CD4-positive, alpha-beta T cell (primary cell): Measurements from ENCODE around the gene PIEZO1. TPM values are rescaled to one million over a fixed set of nuclear protein-coding genes. Genes with fewer than 3 reads are reported as not detected.

Experiments
- ATAC-seq: fragments of 200-7000 bp; cut with Tn5 transposase; one replicate; pipeline ENCODE4 v1.10.0; 2022; ENCODE audit warnings: mild to moderate bottlenecking; ENCODE audit not compliant: poor library complexity
- CTCF ChIA-PET: fragments of 350-600 bp; sonication (Branson Sonifier 250); formaldehyde crosslinking; loops from one replicate; lab custom pipeline; 2021; ENCODE audit warnings: antibody characterized with exemption, inconsistent platforms; lab: Charles Lee
- POLR2A ChIA-PET: fragments of 350-600 bp; sonication (Branson Sonifier 250); formaldehyde crosslinking; loops from one replicate; lab custom pipeline; 2021; ENCODE audit warnings: antibody characterized with exemption, inconsistent platforms; lab: Charles Lee
- DNase-seq, 14 experiments: peaks; one replicate each; pipeline ENCODE4 v3.0.0-alpha.2; 2013 to 2020; ENCODE audit warnings: mixed read lengths in 2 of 14
- H3K27ac ChIP-seq, 2 donors: one replicate each; pipeline versions ENCODE4 v1.5.1 to v1.7.0; 2013; ENCODE audit warnings: low read length in 2 of 2, low read depth in 1 of 2, mild to moderate bottlenecking in 1 of 2
- H3K27me3 ChIP-seq, 2 experiments: 1 replicate in 1 of 2; 2 replicates in 1 of 2; pipeline versions ENCODE4 v1.6.1 to v1.7.0; 2013; ENCODE audit warnings: low read length in 2 of 2, control low read depth in 1 of 2, mild to moderate bottlenecking in 1 of 2, moderate library complexity in 1 of 2; ENCODE audit not compliant: insufficient read depth in 2 of 2, control insufficient read depth in 1 of 2
- H3K36me3 ChIP-seq: one replicate; pipeline ENCODE4 v1.6.1; 2013; ENCODE audit warnings: low read length, control low read depth; ENCODE audit not compliant: insufficient read depth
- H3K4me1 ChIP-seq: one replicate; pipeline ENCODE4 v1.6.1; 2013; ENCODE audit warnings: low read length, control low read depth; ENCODE audit not compliant: insufficient read depth
- H3K4me3 ChIP-seq: one replicate; pipeline ENCODE4 v1.5.1; 2013; ENCODE audit warnings: mild to moderate bottlenecking, low read length, moderate library complexity
- H3K9me3 ChIP-seq, 2 experiments: 1 replicate in 1 of 2; 2 replicates in 1 of 2; pipeline versions ENCODE4 v1.6.1 to v1.7.0; 2013; ENCODE audit warnings: low read length in 2 of 2, mild to moderate bottlenecking in 2 of 2, control low read depth in 1 of 2, moderate library complexity in 1 of 2; ENCODE audit not compliant: control insufficient read depth in 1 of 2, insufficient read depth in 1 of 2
- H3K27ac Mint-ChIP-seq: one replicate; pipeline ENCODE4 v1.8.0; 2020; ENCODE audit warnings: mixed read lengths
- H3K27me3 Mint-ChIP-seq: one replicate; pipeline ENCODE4 v1.8.0; 2021; ENCODE audit warnings: mixed read lengths
- H3K36me3 Mint-ChIP-seq: one replicate; pipeline ENCODE4 v1.8.0; 2021; ENCODE audit warnings: low read depth, mixed read lengths
- H3K4me1 Mint-ChIP-seq: one replicate; pipeline ENCODE4 v1.8.0; 2021; ENCODE audit warnings: low read depth, mixed read lengths
- H3K4me3 Mint-ChIP-seq: one replicate; pipeline ENCODE4 v1.8.0; 2020; ENCODE audit warnings: mild to moderate bottlenecking, mixed read lengths
- H3K9me3 Mint-ChIP-seq: one replicate; pipeline ENCODE4 v1.8.0; 2020; ENCODE audit warnings: mixed read lengths
- intact Hi-C, 2 experiments: fragments of 100-400 bp; cut with DNase I in 1 of 2; cut with micrococcal nuclease in 1 of 2; formaldehyde crosslinking; loops; one replicate each; pipeline versions ENCODE4 v1.15.1 to v1.9.0; 2023 to 2025; cut with DNase I, micrococcal nuclease
- total RNA-seq, 174 experiments: library from RNA in 2 of 174; stranded (reverse) in 2 of 174; gene quantifications; one replicate each; pipeline ENCODE4 v1.2.3 and lab custom pipeline; 2021 to 2026
- TF ChIP-seq, protein P1 (sequence below): fragments of 200-600 bp; IDR thresholded peaks from one replicate; pipeline ENCODE4 v1.8.0; 2022; ENCODE audit warnings: antibody characterized with exemption, mild to moderate bottlenecking

PIEZO1 gene
- total RNA-seq, 2 experiments from 2014 or later = 142 to 146 TPM

DNA sequence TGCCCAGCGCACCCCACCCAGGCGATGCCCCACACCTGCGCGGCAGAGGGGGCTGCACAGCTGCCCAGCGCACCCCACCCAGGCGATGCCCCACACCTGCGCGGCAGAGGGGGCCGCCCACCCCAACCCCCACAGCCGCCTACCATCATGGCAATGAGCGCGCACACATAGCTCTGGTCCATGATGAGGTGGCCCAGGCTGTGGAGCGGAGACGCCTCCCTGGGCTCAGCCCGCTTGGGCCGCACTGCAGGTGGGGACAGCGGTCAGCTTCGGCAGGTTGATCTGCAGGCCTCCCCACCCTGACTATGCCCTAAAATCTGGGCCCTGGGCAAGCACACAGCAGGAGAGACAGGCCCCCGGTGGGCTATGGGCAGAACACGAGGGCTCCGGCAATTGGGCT, 48.5 kb downstream of the PIEZO1 start:
- Mint-ChIP-seq H3K4me3 (no peak overlapping the region), H3K27ac (no peak overlapping the region), H3K36me3 (peaks cover under 1% of the 10 kb centered on the region), H3K4me1 (no peaks in the 10 kb centered on the region), H3K27me3 (no peaks in the 10 kb centered on the region), H3K9me3 (no peaks in the 10 kb centered on the region)
- Histone ChIP-seq H3K27me3 (no peaks in the 10 kb centered on the region), H3K27ac (no peak overlapping the region), H3K36me3 (peaks cover 83% of the 10 kb centered on the region), H3K4me1 (peaks cover 15% of the 10 kb centered on the region), H3K9me3 (no peaks in the 10 kb centered on the region), H3K4me3 (no peak overlapping the region)
- intact Hi-C loops = loop anchor here (2.0 to 5.0 kb wide), 4 partner anchors 120 to 431 kb away; partner anchors contain the start of genes GALNS (in 2 of the 2) and TRAPPC2L (in 2 of the 2)
- no peak for ATAC-seq
- CTCF ChIA-PET = interaction anchor here (1.2 to 2.0 kb wide), 7 partner anchors 10 to 481 kb away, joined by 4 to 58 read pairs (median 16); partner anchors contain the start of genes APRT, CDT1 and ZNF778
- POLR2A ChIA-PET = interaction anchor here (1.3 to 1.6 kb wide), 3 partner anchors 9 to 74 kb away, joined by 5 to 11 read pairs (median 8); partner anchors contain the start of gene APRT
- TF ChIP-seq, protein P1, sequence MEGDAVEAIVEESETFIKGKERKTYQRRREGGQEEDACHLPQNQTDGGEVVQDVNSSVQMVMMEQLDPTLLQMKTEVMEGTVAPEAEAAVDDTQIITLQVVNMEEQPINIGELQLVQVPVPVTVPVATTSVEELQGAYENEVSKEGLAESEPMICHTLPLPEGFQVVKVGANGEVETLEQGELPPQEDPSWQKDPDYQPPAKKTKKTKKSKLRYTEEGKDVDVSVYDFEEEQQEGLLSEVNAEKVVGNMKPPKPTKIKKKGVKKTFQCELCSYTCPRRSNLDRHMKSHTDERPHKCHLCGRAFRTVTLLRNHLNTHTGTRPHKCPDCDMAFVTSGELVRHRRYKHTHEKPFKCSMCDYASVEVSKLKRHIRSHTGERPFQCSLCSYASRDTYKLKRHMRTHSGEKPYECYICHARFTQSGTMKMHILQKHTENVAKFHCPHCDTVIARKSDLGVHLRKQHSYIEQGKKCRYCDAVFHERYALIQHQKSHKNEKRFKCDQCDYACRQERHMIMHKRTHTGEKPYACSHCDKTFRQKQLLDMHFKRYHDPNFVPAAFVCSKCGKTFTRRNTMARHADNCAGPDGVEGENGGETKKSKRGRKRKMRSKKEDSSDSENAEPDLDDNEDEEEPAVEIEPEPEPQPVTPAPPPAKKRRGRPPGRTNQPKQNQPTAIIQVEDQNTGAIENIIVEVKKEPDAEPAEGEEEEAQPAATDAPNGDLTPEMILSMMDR = no peak
- no peak for DNase-seq

DNA sequence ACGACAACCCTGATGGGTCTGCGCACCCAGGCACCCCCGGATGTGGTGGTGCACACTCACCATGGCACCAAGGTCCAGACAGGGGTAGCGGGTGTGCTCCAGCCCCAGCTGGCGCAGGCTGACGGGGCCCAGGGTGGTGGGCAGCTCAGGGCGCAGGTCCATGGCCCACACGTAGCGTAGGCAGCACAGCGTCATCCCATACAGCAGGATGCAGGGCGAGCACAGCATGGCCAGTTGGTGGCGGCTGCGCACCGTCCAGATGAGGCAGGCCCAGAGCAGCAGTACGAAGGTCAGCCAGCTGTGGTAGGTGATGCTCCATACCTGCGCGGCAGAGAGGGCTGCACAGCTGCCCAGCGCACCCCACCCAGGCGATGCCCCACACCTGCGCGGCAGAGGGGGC, 48.9 kb downstream of the PIEZO1 start:
- ChIA-PET CTCF (interaction anchor here (2.0 kb wide), 1 partner anchor 29 kb away, joined by 6 read pairs; no protein-coding TSS in a partner anchor), POLR2A (no interaction called here)
- no peaks in the 10 kb centered on the region for H3K9me3 Mint-ChIP-seq
- no peaks in the 10 kb centered on the region for H3K27me3 Mint-ChIP-seq
- TF ChIP-seq, protein P1 = no peak
- no peaks in the 10 kb centered on the region for H3K4me1 Mint-ChIP-seq
- intact Hi-C loops = loop anchor here (2.0 to 5.0 kb wide), 4 partner anchors 121 to 431 kb away; partner anchors contain the start of genes GALNS (in 2 of the 2) and TRAPPC2L (in 2 of the 2)
- peaks cover 4% of the 10 kb centered on the region for H3K36me3 Mint-ChIP-seq
- no peaks in the 10 kb centered on the region for H3K9me3 ChIP-seq
- H3K4me1 ChIP-seq = peaks cover 15% of the 10 kb centered on the region
- H3K27me3 ChIP-seq = no peaks in the 10 kb centered on the region
- no peak overlapping the region for H3K4me3 ChIP-seq
- no peak overlapping the region for H3K4me3 Mint-ChIP-seq
- H3K27ac Mint-ChIP-seq = no peak overlapping the region
- no peak for DNase-seq
- H3K36me3 ChIP-seq = peaks cover 83% of the 10 kb centered on the region
- ATAC-seq = no peak
- H3K27ac ChIP-seq = no peak overlapping the region

DNA sequence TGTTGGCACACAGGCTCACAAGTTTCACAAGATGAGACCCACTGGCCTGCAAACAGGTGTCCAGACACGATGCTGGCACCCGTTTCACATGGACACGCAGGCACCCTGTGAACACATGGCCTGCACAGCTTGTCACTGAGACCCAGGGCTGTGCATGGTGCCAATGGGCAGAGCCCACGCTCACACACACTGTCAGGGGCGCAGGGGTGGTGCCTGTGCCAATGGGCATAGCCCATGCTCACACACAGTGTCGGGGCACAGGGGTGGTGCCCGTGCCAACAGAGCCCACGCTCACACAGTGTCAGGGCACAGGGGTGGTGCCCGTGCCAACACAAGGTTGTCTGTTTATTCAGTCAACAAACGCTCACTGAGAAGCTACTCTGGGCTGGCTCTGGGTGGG, 49.4 kb downstream of the PIEZO1 start:
- no peak overlapping the region for H3K27ac Mint-ChIP-seq
- peaks cover 9% of the 10 kb centered on the region for H3K36me3 Mint-ChIP-seq
- H3K4me1 ChIP-seq = peaks cover 15% of the 10 kb centered on the region
- no peaks in the 10 kb centered on the region for H3K9me3 ChIP-seq
- TF ChIP-seq, protein P1 = no peak
- H3K4me3 ChIP-seq = no peak overlapping the region
- no peaks in the 10 kb centered on the region for H3K27me3 Mint-ChIP-seq
- ChIA-PET CTCF (no interaction called here), POLR2A (no interaction called here)
- ATAC-seq (no peak), DNase-seq (no peak)
- intact Hi-C loops = loop anchor here (2.0 to 5.0 kb wide), 4 partner anchors 121 to 432 kb away; partner anchors contain the start of genes GALNS (in 2 of the 2) and TRAPPC2L (in 2 of the 2)
- no peaks in the 10 kb centered on the region for H3K27me3 ChIP-seq
- H3K36me3 ChIP-seq = peaks cover 83% of the 10 kb centered on the region
- no peak overlapping the region for H3K27ac ChIP-seq
- no peaks in the 10 kb centered on the region for H3K4me1 Mint-ChIP-seq
- H3K4me3 Mint-ChIP-seq = no peak overlapping the region
- H3K9me3 Mint-ChIP-seq = no peaks in the 10 kb centered on the region
